Natural killer cell (primary cell): ENCODE results near the gene RBBP7. TPM values are rescaled to one million over a fixed set of nuclear protein-coding genes. Genes with fewer than 3 reads are reported as not detected.

Source experiments
- ATAC-seq, 3 donors: fragments of 150-1000 bp in 2 of 3; fragments of 200-7000 bp in 1 of 3; cut with Tn5 transposase; 1 replicate in 1 of 3; 2 replicates in 2 of 3; pipeline ENCODE4 v1.10.0; 2021; ENCODE audit warnings: mild to moderate bottlenecking in 2 of 3, moderate library complexity in 2 of 3
- DNase-seq, 2 donors: peaks; one replicate each; pipeline versions ENCODE4 v3.0.0 to v3.0.0-alpha.2; 2013 to 2021; ENCODE audit warnings: mixed read lengths in 1 of 2
- H3K27ac ChIP-seq: one replicate; pipeline ENCODE4 v1.5.1; 2013; ENCODE audit warnings: mild to moderate bottlenecking, low read length
- H3K27me3 ChIP-seq: one replicate; pipeline ENCODE4 v1.6.1; 2013; ENCODE audit warnings: low read length; ENCODE audit not compliant: control insufficient read depth, insufficient read depth
- H3K36me3 ChIP-seq: one replicate; pipeline ENCODE4 v1.6.1; 2013; ENCODE audit warnings: low read length; ENCODE audit not compliant: control insufficient read depth, insufficient read depth
- H3K4me1 ChIP-seq: one replicate; pipeline ENCODE4 v1.6.1; 2013; ENCODE audit warnings: low read length; ENCODE audit not compliant: control insufficient read depth, insufficient read depth
- H3K4me3 ChIP-seq: one replicate; pipeline ENCODE4 v1.5.1; 2013; ENCODE audit warnings: low read length
- H3K9me3 ChIP-seq: one replicate; pipeline ENCODE4 v1.6.1; 2013; ENCODE audit warnings: low read length; ENCODE audit not compliant: control insufficient read depth, insufficient read depth
- H3K27ac Mint-ChIP-seq, 2 donors: one replicate each; pipeline ENCODE4 v1.8.0; 2022; ENCODE audit warnings: mild to moderate bottlenecking in 2 of 2, mixed read lengths in 2 of 2, moderate library complexity in 1 of 2
- H3K27me3 Mint-ChIP-seq, 2 donors: one replicate each; pipeline ENCODE4 v1.8.0; 2022; ENCODE audit warnings: low read depth in 2 of 2, mixed read lengths in 2 of 2
- H3K36me3 Mint-ChIP-seq: one replicate; pipeline ENCODE4 v1.8.0; 2022; ENCODE audit warnings: mixed read lengths
- H3K4me1 Mint-ChIP-seq, 2 donors: one replicate each; pipeline ENCODE4 v1.8.0; 2022; ENCODE audit warnings: mixed read lengths in 2 of 2
- H3K4me3 Mint-ChIP-seq: one replicate; pipeline ENCODE4 v1.8.0; 2022; ENCODE audit warnings: mild to moderate bottlenecking, moderate library complexity, mixed read lengths
- H3K9me3 Mint-ChIP-seq, 2 donors: one replicate each; pipeline ENCODE4 v1.8.0; 2022; ENCODE audit warnings: mixed read lengths in 2 of 2
- CTCF ChIP-seq: fragments of 200-600 bp; IDR thresholded peaks from one replicate; pipeline ENCODE4 v1.8.0; 2022; ENCODE audit warnings: antibody characterized with exemption
- WGBS: methylation state at CpG from one replicate; pipeline ENCODE4 v1.1.7; 2013; ENCODE audit warnings: missing lambda C conversion rate; ENCODE audit not compliant: insufficient coverage; 5-methylcytosine and 5-hydroxymethylcytosine counted together
- intact Hi-C: fragments of 100-400 bp; cut with micrococcal nuclease; formaldehyde crosslinking; loops from one replicate; pipeline ENCODE4 v1.14.2; 2022
- total RNA-seq, 4 donors: library from RNA; stranded (reverse); fragments of 120-200 nt in 1 of 4; gene quantifications; one replicate each; pipeline versions ENCODE4 v1.2.3 to v1.2.4, GENCODE V29; 2013 to 2022

Gene RBBP7
- total RNA-seq, 3 donors from 2014 or later (not counting 1 experiment from before 2014, with no cell fraction given): 124 to 170 (median 139) TPM

- DNase-seq (no peak), ATAC-seq (no peak)
- Histone ChIP-seq H3K27me3 (no peaks in the 10 kb centered on the region), H3K4me1 (no peaks in the 10 kb centered on the region), H3K36me3 (peaks cover 28% of the 10 kb centered on the region), H3K4me3 (no peak overlapping the region), H3K27ac (no peak overlapping the region), H3K9me3 (no peaks in the 10 kb centered on the region)
- intact Hi-C loops: no loop called here
- H3K27ac Mint-ChIP-seq: peak overlapping the region in 1 of 2 donors; percentile 27
- 92% methylated on average over 2 of the region's 3 CpGs for WGBS
- peaks cover 1 to 5% of the 10 kb centered on the region in 2 donors for H3K4me1 Mint-ChIP-seq
- peaks cover 51% of the 10 kb centered on the region for H3K36me3 Mint-ChIP-seq
- H3K27me3 Mint-ChIP-seq: no peaks in the 10 kb centered on the region
- no peak for TF ChIP-seq CTCF
- H3K9me3 Mint-ChIP-seq: no peaks in the 10 kb centered on the region
- no peak overlapping the region for H3K4me3 Mint-ChIP-seq
Observed at GRCh38 chrX:16853537-16853936, 16.6 kb downstream of the RBBP7 start.

- Histone ChIP-seq H3K4me3 (no peak overlapping the region), H3K36me3 (peaks cover 28% of the 10 kb centered on the region), H3K27ac (no peak overlapping the region), H3K9me3 (no peaks in the 10 kb centered on the region), H3K27me3 (no peaks in the 10 kb centered on the region), H3K4me1 (no peaks in the 10 kb centered on the region)
- 86% methylated on average over 9 of the region's 12 CpGs for WGBS
- Mint-ChIP-seq H3K27me3 (no peaks in the 10 kb centered on the region), H3K36me3 (peaks cover 59% of the 10 kb centered on the region), H3K9me3 (no peaks in the 10 kb centered on the region), H3K27ac (no peak overlapping the region), H3K4me1 (peaks cover 0 to 5% of the 10 kb centered on the region in 2 donors), H3K4me3 (no peak overlapping the region)
- DNase-seq (no peak), ATAC-seq (no peak)
- TF ChIP-seq CTCF: no peak
- intact Hi-C loops: no loop called here
Observed at GRCh38 chrX:16852617-16853179, 17.5 kb downstream of the RBBP7 start.

- Mint-ChIP-seq H3K4me1 (peaks cover 0 to 3% of the 10 kb centered on the region in 2 donors), H3K36me3 (peaks cover 51% of the 10 kb centered on the region), H3K27ac (peak overlapping the region in 1 of 2 donors; percentile 31), H3K9me3 (no peaks in the 10 kb centered on the region), H3K4me3 (no peak overlapping the region), H3K27me3 (no peaks in the 10 kb centered on the region)
- H3K27ac ChIP-seq: no peak overlapping the region
- no peak for DNase-seq
- WGBS: no CpG with 5 or more reads among the region's 3 CpGs
- H3K4me1 ChIP-seq: no peaks in the 10 kb centered on the region
- H3K9me3 ChIP-seq: no peaks in the 10 kb centered on the region
- intact Hi-C loops: no loop called here
- no peak for ATAC-seq
- no peak for TF ChIP-seq CTCF
- no peaks in the 10 kb centered on the region for H3K27me3 ChIP-seq
- peaks cover 24% of the 10 kb centered on the region for H3K36me3 ChIP-seq
- no peak overlapping the region for H3K4me3 ChIP-seq
Observed at GRCh38 chrX:16851827-16852226, 18.3 kb downstream of the RBBP7 start.

- H3K36me3 Mint-ChIP-seq: peaks cover 47% of the 10 kb centered on the region
- H3K27me3 Mint-ChIP-seq: no peaks in the 10 kb centered on the region
- no peaks in the 10 kb centered on the region for H3K4me1 Mint-ChIP-seq
- H3K9me3 Mint-ChIP-seq: no peaks in the 10 kb centered on the region
- no peak for ATAC-seq
- TF ChIP-seq CTCF: no peak
- H3K27ac ChIP-seq: no peak overlapping the region
- no peaks in the 10 kb centered on the region for H3K9me3 ChIP-seq
- no peaks in the 10 kb centered on the region for H3K4me1 ChIP-seq
- H3K27ac Mint-ChIP-seq: no peak overlapping the region
- no CpG with 5 or more reads among the region's 1 CpG for WGBS
- intact Hi-C loops: no loop called here
- no peaks in the 10 kb centered on the region for H3K27me3 ChIP-seq
- no peak for DNase-seq
- H3K4me3 ChIP-seq: no peak overlapping the region
- H3K4me3 Mint-ChIP-seq: no peak overlapping the region
- H3K36me3 ChIP-seq: peaks cover 24% of the 10 kb centered on the region
Observed at GRCh38 chrX:16851421-16851820, 18.7 kb downstream of the RBBP7 start.
